ENCODE results near the gene ZZZ3.

GRCh38 chr1:77661696-77662095 is 20.8 kb downstream of the ZZZ3 start:
- TF ChIP-seq CTCF (conservative IDR thresholded peaks at IDR 0.05) (no peak), EZH2 (IDR thresholded peaks at IDR 0.05; ENCODE audit: low read depth) (no peak)
